ENCODE results near the gene CDK18. TPM values are rescaled to one million over a fixed set of nuclear protein-coding genes. Genes with fewer than 3 reads are reported as not detected.

CDK18 gene
- polyA plus RNA-seq, 1 experiment = 0.83 TPM

DNA sequence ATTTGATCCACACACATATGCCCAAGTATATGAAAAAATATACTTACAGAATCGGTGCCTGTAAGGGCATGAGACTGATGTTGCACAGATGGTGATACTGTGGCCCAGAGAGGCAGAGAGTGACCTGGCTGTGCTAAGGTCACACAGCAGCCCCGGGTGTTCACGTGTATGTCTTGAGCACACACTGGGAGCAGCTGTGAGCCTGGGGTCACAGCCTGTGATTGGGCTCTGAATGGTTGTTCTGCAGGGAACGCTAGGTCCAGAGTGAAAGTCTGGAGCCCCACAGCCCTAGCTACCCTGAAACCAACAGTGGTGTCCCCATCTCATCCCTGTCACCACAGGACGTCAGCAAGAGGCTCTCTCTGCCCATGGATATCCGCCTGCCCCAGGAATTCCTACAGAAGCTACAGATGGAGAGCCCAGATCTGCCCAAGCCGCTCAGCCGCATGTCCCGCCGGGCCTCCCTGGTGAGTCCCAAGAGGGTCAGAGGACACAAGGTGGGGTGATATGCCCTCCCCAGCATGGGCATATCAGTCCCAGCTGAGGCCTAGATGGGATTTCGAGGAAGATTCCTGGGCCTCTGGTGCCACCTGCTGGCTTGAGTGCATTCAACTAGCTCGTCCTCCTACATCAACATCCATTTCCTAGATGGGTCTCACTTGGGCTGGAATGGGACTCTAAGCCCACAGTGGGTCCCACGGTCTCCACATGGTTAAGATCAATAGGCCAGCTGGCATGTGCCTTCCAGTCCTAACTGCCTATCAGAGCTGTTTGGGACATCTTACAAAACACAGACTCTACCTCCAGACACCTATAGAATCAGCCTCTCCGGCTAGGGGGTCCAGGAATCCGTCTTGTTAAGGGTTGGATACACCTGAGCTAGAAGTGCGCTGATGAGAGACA, 19.7 kb downstream of the CDK18 start:
- Histone ChIP-seq H3K4me3 (ENCODE audit: low read depth, low read length) (no peak overlapping the region), H3K36me3 (ENCODE audit: control insufficient read depth, insufficient read depth, low read length) (no peaks in the 10 kb centered on the region), H3K27me3 (ENCODE audit: control insufficient read depth, insufficient read depth, low read length) (peaks cover 8% of the 10 kb centered on the region)
- ChIA-PET CTCF (interaction anchor here (0.7 to 28.3 kb wide), 55 partner anchors 8 to 266 kb away, joined by 3 to 819 read pairs (median 5); partner anchors contain the start of genes CDK18 and ELK4), POLR2A (interaction anchor here (0.7 kb wide), 1 partner anchor 296 kb away, joined by 12 read pairs; the partner anchor contains the start of gene TMCC2)
- no peak for DNase-seq (ENCODE audit: low read depth)
- TF ChIP-seq, protein P1, sequence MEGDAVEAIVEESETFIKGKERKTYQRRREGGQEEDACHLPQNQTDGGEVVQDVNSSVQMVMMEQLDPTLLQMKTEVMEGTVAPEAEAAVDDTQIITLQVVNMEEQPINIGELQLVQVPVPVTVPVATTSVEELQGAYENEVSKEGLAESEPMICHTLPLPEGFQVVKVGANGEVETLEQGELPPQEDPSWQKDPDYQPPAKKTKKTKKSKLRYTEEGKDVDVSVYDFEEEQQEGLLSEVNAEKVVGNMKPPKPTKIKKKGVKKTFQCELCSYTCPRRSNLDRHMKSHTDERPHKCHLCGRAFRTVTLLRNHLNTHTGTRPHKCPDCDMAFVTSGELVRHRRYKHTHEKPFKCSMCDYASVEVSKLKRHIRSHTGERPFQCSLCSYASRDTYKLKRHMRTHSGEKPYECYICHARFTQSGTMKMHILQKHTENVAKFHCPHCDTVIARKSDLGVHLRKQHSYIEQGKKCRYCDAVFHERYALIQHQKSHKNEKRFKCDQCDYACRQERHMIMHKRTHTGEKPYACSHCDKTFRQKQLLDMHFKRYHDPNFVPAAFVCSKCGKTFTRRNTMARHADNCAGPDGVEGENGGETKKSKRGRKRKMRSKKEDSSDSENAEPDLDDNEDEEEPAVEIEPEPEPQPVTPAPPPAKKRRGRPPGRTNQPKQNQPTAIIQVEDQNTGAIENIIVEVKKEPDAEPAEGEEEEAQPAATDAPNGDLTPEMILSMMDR (IDR thresholded peaks at IDR 0.05; ENCODE audit: insufficient read depth, low read depth, low read length) = peak; percentile 76

- TF ChIP-seq, protein P1 (IDR thresholded peaks at IDR 0.05; ENCODE audit: insufficient read depth, low read depth, low read length) = no peak
- DNase-seq (ENCODE audit: low read depth) = no peak
- Histone ChIP-seq H3K27me3 (ENCODE audit: control insufficient read depth, insufficient read depth, low read length) (peaks cover 8% of the 10 kb centered on the region), H3K4me3 (ENCODE audit: low read depth, low read length) (no peak overlapping the region), H3K36me3 (ENCODE audit: control insufficient read depth, insufficient read depth, low read length) (no peaks in the 10 kb centered on the region)
- ChIA-PET POLR2A (no interaction called here), CTCF (interaction anchor here (0.7 to 28.3 kb wide), 48 partner anchors 9 to 267 kb away, joined by 3 to 819 read pairs (median 6); partner anchors contain the start of genes CDK18 and ELK4)
These were observed 20.3 kb downstream of the CDK18 start for GRCh38 chr1:205524794-205525101.

- Histone ChIP-seq H3K36me3 (ENCODE audit: control insufficient read depth, insufficient read depth, low read length) (no peaks in the 10 kb centered on the region), H3K27me3 (ENCODE audit: control insufficient read depth, insufficient read depth, low read length) (peaks cover 8% of the 10 kb centered on the region), H3K4me3 (ENCODE audit: low read depth, low read length) (no peak overlapping the region)
- TF ChIP-seq, protein P1 (IDR thresholded peaks at IDR 0.05; ENCODE audit: insufficient read depth, low read depth, low read length) = no peak
- no peak for DNase-seq (ENCODE audit: low read depth)
- ChIA-PET CTCF (interaction anchor here (0.6 to 28.3 kb wide), 23 partner anchors 9 to 255 kb away, joined by 3 to 819 read pairs (median 11); partner anchors contain the start of genes CDK18 and ELK4), POLR2A (no interaction called here)
These were observed 21.2 kb downstream of the CDK18 start for GRCh38 chr1:205525495-205526285.

DNA sequence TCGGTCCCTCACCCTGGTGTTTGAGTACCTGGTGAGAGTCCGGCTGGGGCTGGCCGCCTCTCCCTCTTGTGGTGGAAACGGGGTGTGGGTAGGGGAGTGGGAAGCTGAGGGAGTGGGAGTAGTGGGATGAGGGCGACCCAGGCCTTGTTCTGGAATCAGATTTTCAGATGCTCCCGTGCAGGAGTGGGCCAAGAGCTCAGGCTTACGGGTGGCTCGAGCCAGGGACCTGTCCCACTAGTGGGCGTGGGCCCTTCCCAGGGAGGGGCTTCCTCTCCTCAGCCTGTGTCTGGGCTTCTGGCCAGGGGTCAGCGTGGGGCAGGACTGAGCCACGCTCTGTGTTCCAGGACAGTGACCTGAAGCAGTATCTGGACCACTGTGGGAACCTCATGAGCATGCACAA, 22.0 kb downstream of the CDK18 start:
- no peaks in the 10 kb centered on the region for H3K36me3 ChIP-seq (ENCODE audit: control insufficient read depth, insufficient read depth, low read length)
- TF ChIP-seq, protein P1 (IDR thresholded peaks at IDR 0.05; ENCODE audit: insufficient read depth, low read depth, low read length) = no peak
- no peak for DNase-seq (ENCODE audit: low read depth)
- H3K4me3 ChIP-seq (ENCODE audit: low read depth, low read length) = no peak overlapping the region
- CTCF ChIA-PET = interaction anchor here (0.6 to 28.3 kb wide), 7 partner anchors 17 to 199 kb away, joined by 3 to 819 read pairs (median 5); partner anchors contain the start of genes CDK18 and ELK4
- H3K27me3 ChIP-seq (ENCODE audit: control insufficient read depth, insufficient read depth, low read length) = peaks cover 6% of the 10 kb centered on the region
- POLR2A ChIA-PET = no interaction called here

- peaks cover under 1% of the 10 kb centered on the region for H3K27me3 ChIP-seq (ENCODE audit: control insufficient read depth, insufficient read depth, low read length)
- no peak for DNase-seq (ENCODE audit: low read depth)
- no peak overlapping the region for H3K4me3 ChIP-seq (ENCODE audit: low read depth, low read length)
- POLR2A ChIA-PET = no interaction called here
- TF ChIP-seq, protein P1 (IDR thresholded peaks at IDR 0.05; ENCODE audit: insufficient read depth, low read depth, low read length) = no peak
- CTCF ChIA-PET = interaction anchor here (0.9 to 28.3 kb wide), 8 partner anchors 22 to 424 kb away, joined by 3 to 819 read pairs (median 6); partner anchors contain the start of genes CDK18 and ELK4
- H3K36me3 ChIP-seq (ENCODE audit: control insufficient read depth, insufficient read depth, low read length) = no peaks in the 10 kb centered on the region
These were observed 23.5 kb downstream of the CDK18 start for GRCh38 chr1:205527931-205528330.

All from BJ (cell line).